Measurements from ENCODE around the gene C5orf46. TPM values are rescaled to one million over a fixed set of nuclear protein-coding genes. Genes with fewer than 3 reads are reported as not detected.

Gene C5orf46
- polyA plus RNA-seq, 3 donors, result not detected

- no peaks in the 10 kb centered on the region for H3K9me3 Mint-ChIP-seq
- no peak overlapping the region for H3K4me3 Mint-ChIP-seq
- Histone ChIP-seq H3K36me3 (replicated peaks in 1 of 2; ENCODE audit: control insufficient read depth in 1 of 2, insufficient read depth in 2 of 2, low read length in 2 of 2) (no peaks in the 10 kb centered on the region), H3K4me1 (ENCODE audit: control insufficient read depth in 1 of 2, insufficient read depth in 2 of 2, low read length in 2 of 2) (peaks cover 0 to 5% of the 10 kb centered on the region in 2 donors), H4K20me1 (ENCODE audit: insufficient read depth, low read length) (no peaks in the 10 kb centered on the region), H3K27me3 (ENCODE audit: control insufficient read depth in 2 of 2, insufficient read depth in 2 of 2, low read length in 2 of 2) (no peaks in the 10 kb centered on the region), H3K4me2 (replicated peaks; ENCODE audit: extremely low read depth, low read length, poor library complexity, severe bottlenecking) (no peak overlapping the region), H3K4me3 (replicated peaks in 1 of 3; ENCODE audit: low read depth in 2 of 3, low read length in 3 of 3) (no peak overlapping the region), H3K9me3 (replicated peaks in 1 of 2; ENCODE audit: control insufficient read depth in 1 of 2, insufficient read depth in 1 of 2, low read length in 2 of 2) (no peaks in the 10 kb centered on the region), H3K9ac (ENCODE audit: insufficient read depth, low read length, poor library complexity, severe bottlenecking) (no peak overlapping the region), H2AFZ (ENCODE audit: insufficient read depth, low read depth, low read length, poor library complexity, severe bottlenecking) (no peak overlapping the region), H3K27ac (ENCODE audit: low read depth in 1 of 2, low read length in 2 of 2) (no peak overlapping the region), H3K79me2 (ENCODE audit: insufficient read depth, low read length) (no peaks in the 10 kb centered on the region)
- no peak overlapping the region for H3K27ac Mint-ChIP-seq
- intact Hi-C loops (cut with micrococcal nuclease), result loop anchor here in 1 of 2 donors (10.0 kb wide), 1 partner anchor 83 kb away; no protein-coding TSS in a partner anchor
- peaks cover 0 to 2% (median 2%) of the 10 kb centered on the region in 3 donors for H3K27me3 Mint-ChIP-seq (ENCODE audit: low read depth in 3 of 3)
- WGBS (ENCODE audit: insufficient coverage), result 100% methylated on average over 2 of the region's 3 CpGs
- TF ChIP-seq CTCF (IDR thresholded peaks at IDR 0.05), result no peak
- peaks cover 19% of the 10 kb centered on the region for H3K4me1 Mint-ChIP-seq
- H3K36me3 Mint-ChIP-seq, result no peaks in the 10 kb centered on the region
- DNase-seq, result no peak
Observed at GRCh38 chr5:147851578-147851977, 54.8 kb downstream of the C5orf46 start.

GRCh38 chr5:147849226-147849625 is 57.1 kb downstream of the C5orf46 start:
- Histone ChIP-seq H3K9me3 (replicated peaks in 1 of 2; ENCODE audit: control insufficient read depth in 1 of 2, insufficient read depth in 1 of 2, low read length in 2 of 2) (no peaks in the 10 kb centered on the region), H3K27me3 (ENCODE audit: control insufficient read depth in 2 of 2, insufficient read depth in 2 of 2, low read length in 2 of 2) (no peaks in the 10 kb centered on the region), H3K79me2 (ENCODE audit: insufficient read depth, low read length) (no peaks in the 10 kb centered on the region), H4K20me1 (ENCODE audit: insufficient read depth, low read length) (no peaks in the 10 kb centered on the region), H3K36me3 (replicated peaks in 1 of 2; ENCODE audit: control insufficient read depth in 1 of 2, insufficient read depth in 2 of 2, low read length in 2 of 2) (no peaks in the 10 kb centered on the region), H2AFZ (ENCODE audit: insufficient read depth, low read depth, low read length, poor library complexity, severe bottlenecking) (no peak overlapping the region), H3K27ac (ENCODE audit: low read depth in 1 of 2, low read length in 2 of 2) (no peak overlapping the region), H3K4me1 (ENCODE audit: control insufficient read depth in 1 of 2, insufficient read depth in 2 of 2, low read length in 2 of 2) (peaks cover 0 to 5% of the 10 kb centered on the region in 2 donors), H3K4me3 (replicated peaks in 1 of 3; ENCODE audit: low read depth in 2 of 3, low read length in 3 of 3) (no peak overlapping the region), H3K9ac (ENCODE audit: insufficient read depth, low read length, poor library complexity, severe bottlenecking) (no peak overlapping the region), H3K4me2 (replicated peaks; ENCODE audit: extremely low read depth, low read length, poor library complexity, severe bottlenecking) (no peak overlapping the region)
- H3K9me3 Mint-ChIP-seq, result no peaks in the 10 kb centered on the region
- no peak overlapping the region for H3K4me3 Mint-ChIP-seq
- 100% methylated on average over 2 of the region's 2 CpGs for WGBS (ENCODE audit: insufficient coverage)
- no peak overlapping the region for H3K27ac Mint-ChIP-seq
- H3K36me3 Mint-ChIP-seq, result no peaks in the 10 kb centered on the region
- peaks cover 8% of the 10 kb centered on the region for H3K4me1 Mint-ChIP-seq
- intact Hi-C loops (cut with micrococcal nuclease), result no loop called here
- DNase-seq, result no peak
- no peak for TF ChIP-seq CTCF (IDR thresholded peaks at IDR 0.05)
- peaks cover 0 to 2% (median 2%) of the 10 kb centered on the region in 3 donors for H3K27me3 Mint-ChIP-seq (ENCODE audit: low read depth in 3 of 3)
